OCI-LY7 (cell line): ENCODE measurements around the gene CPA1. TPM values are rescaled to one million over a fixed set of nuclear protein-coding genes. Genes with fewer than 3 reads are reported as not detected.

Experiments used
- Bru-seq: library from RNA; stranded (reverse); fragments of 400-500 nt; gene quantifications from one replicate; lab custom pipeline; 2021; lab: Mats Ljungman, UMichigan
- BruChase-seq, 2 experiments: library from RNA; stranded (reverse); fragments of 400-500 nt; gene quantifications; one replicate each; lab custom pipeline; 2021; lab: Mats Ljungman, UMichigan
- BruUV-seq: library from RNA; stranded (reverse); fragments of 400-500 nt; replicated peaks from 2 replicates; lab custom pipeline; 2021; lab: Mats Ljungman, UMichigan
- CTCF ChIA-PET: fragments of 300-600 bp; sonication (Branson Sonifier 250); formaldehyde crosslinking; loops from one replicate; lab custom pipeline; 2022; ENCODE audit warnings: antibody characterized with exemption; ENCODE audit not compliant: unreplicated experiment; lab: Charles Lee
- POLR2A ChIA-PET: fragments of 300-600 bp; sonication (Branson Sonifier 250); formaldehyde crosslinking; loops from one replicate; lab custom pipeline; 2022; ENCODE audit warnings: antibody characterized with exemption; lab: Charles Lee
- DNase-seq: peaks from one replicate; pipeline ENCODE4 v3.0.0-alpha.2; 2015; ENCODE audit warnings: low spot score
- H2AFZ ChIP-seq: fragments of 200-600 bp; sonication (generic), shearing (Covaris generic); 2 replicates; pipeline ENCODE4 v1.6.1; 2014; ENCODE audit warnings: mild to moderate bottlenecking, antibody characterized with exemption, low read length, moderate library complexity
- H3K27ac ChIP-seq: fragments of 200-600 bp; sonication (generic); 2 replicates; pipeline ENCODE4 v1.5.1; 2014; ENCODE audit warnings: mixed run types, low read depth, mild to moderate bottlenecking, moderate library complexity, low read length, inconsistent platforms; ENCODE audit not compliant: poor library complexity, severe bottlenecking
- H3K36me3 ChIP-seq: fragments of 200-600 bp; sonication (generic); 2 replicates; pipeline ENCODE4 v1.6.1; 2014; ENCODE audit warnings: mild to moderate bottlenecking, antibody characterized with exemption, low read length, moderate library complexity, mixed read lengths; ENCODE audit not compliant: insufficient read depth
- H3K4me1 ChIP-seq: fragments of 200-600 bp; sonication (generic); 2 replicates; pipeline ENCODE4 v1.5.1; 2014; ENCODE audit warnings: mild to moderate bottlenecking, low read length; ENCODE audit not compliant: insufficient read depth, poor library complexity, severe bottlenecking
- H3K4me2 ChIP-seq: fragments of 200-600 bp; sonication (generic); 2 replicates; pipeline ENCODE4 v1.6.1; 2014; ENCODE audit warnings: mild to moderate bottlenecking, low read length
- H3K4me3 ChIP-seq: fragments of 200-600 bp; sonication (generic); 2 replicates; pipeline ENCODE4 v1.5.1; 2014; ENCODE audit warnings: mild to moderate bottlenecking, low read depth, low read length; ENCODE audit not compliant: poor library complexity, severe bottlenecking
- H3K79me2 ChIP-seq: fragments of 200-600 bp; sonication (generic); 2 replicates; pipeline ENCODE4 v1.6.1; 2016; ENCODE audit warnings: low read depth, mild to moderate bottlenecking, low read length, moderate library complexity, mixed read lengths; ENCODE audit not compliant: insufficient read depth
- H3K9me2 ChIP-seq: fragments of 200-600 bp; sonication (generic); 2 replicates; pipeline ENCODE4 v1.6.1; 2016; ENCODE audit warnings: mild to moderate bottlenecking, low read length, mixed read lengths; ENCODE audit not compliant: insufficient read depth
- H3K9me3 ChIP-seq: fragments of 200-600 bp; sonication (generic); 2 replicates; pipeline ENCODE4 v1.6.1; 2014; ENCODE audit warnings: mild to moderate bottlenecking, mixed run types, low read length, mixed read lengths
- H4K20me1 ChIP-seq: fragments of 200-600 bp; sonication (generic); 2 replicates; pipeline ENCODE4 v1.6.1; 2014; ENCODE audit warnings: mild to moderate bottlenecking, antibody characterized with exemption, low read length, moderate library complexity, mixed read lengths; ENCODE audit not compliant: insufficient read depth
- CTCF ChIP-seq: fragments of 200-600 bp; sonication (generic); conservative IDR thresholded peaks from 2 replicates; pipeline ENCODE4 v1.5.1; 2014; ENCODE audit warnings: mild to moderate bottlenecking, antibody characterized with exemption, low read length, moderate library complexity, mixed read lengths
- EZH2phosphoT487 ChIP-seq: fragments of 200-600 bp; sonication (generic); IDR thresholded peaks from 2 replicates; pipeline ENCODE4 v1.6.1; 2018; ENCODE audit warnings: low read depth, borderline replicate concordance, mild to moderate bottlenecking, mixed run types, antibody characterized with exemption, low read length, moderate library complexity, mixed read lengths
- intact Hi-C: fragments of 100-400 bp; cut with micrococcal nuclease; formaldehyde crosslinking; loops from one replicate; pipeline ENCODE4 v1.10.0; 2022; ENCODE audit not compliant: unreplicated experiment
- long read RNA-seq: library from polyadenylated mRNA; stranded (forward); transcript quantifications from one replicate; pipeline ENCODE4 v2.0.0, GENCODE V29; 2022
- total RNA-seq, 2 experiments: library from RNA; depleted of rRNA in 1 of 2; stranded (reverse); fragments of >200 nt in 1 of 2; shearing (Covaris generic) in 1 of 2; gene quantifications; 2 replicates each; pipeline ENCODE4 v1.2.3, GENCODE V29; 2014 to 2022

The CPA1 gene
- not detected in 2 replicates for total RNA-seq (2014; rRNA removed; shearing (Covaris generic))
- not detected in 2 replicates for total RNA-seq (2022)
- not detected for Bru-seq, nascent RNA
- not detected for BruChase-seq, experiment 1, labeled RNA remaining after a 6-hour chase
- not detected for BruChase-seq, experiment 2, labeled RNA remaining after a 2-hour chase
- long read RNA-seq: 0 reads

GRCh38 chr7:130379921-130380860 is at the start of gene CPA1:
TSS of gene CPA1 (plus strand) at chr7:130380494. CDS start at chr7:130380521, 27 bp downstream.
- peaks cover 4% of the 10 kb centered on the region; the same call in 1 of the 2 replicates for H3K9me3 ChIP-seq
- ChIA-PET POLR2A (no interaction called here), CTCF (no interaction called here)
- H4K20me1 ChIP-seq: no peaks in the 10 kb centered on the region
- H3K79me2 ChIP-seq: no peaks in the 10 kb centered on the region
- no peak for DNase-seq
- H3K4me3 ChIP-seq: no peak within 1 kb of the TSS
- H3K4me2 ChIP-seq: no peak within 1 kb of the TSS
- no peak within 1 kb of the TSS for H2AFZ ChIP-seq
- intact Hi-C loops: no loop called here
- H3K36me3 ChIP-seq: no peaks in the 10 kb centered on the region
- no peak for TF ChIP-seq EZH2phosphoT487
- BruUV-seq: no TSS peak
- H3K4me1 ChIP-seq: no peaks in the 10 kb centered on the region
- no peaks in the 10 kb centered on the region for H3K9me2 ChIP-seq
- H3K27ac ChIP-seq: no peak within 1 kb of the TSS

GRCh38 chr7:130332259-130333053 is 47.8 kb upstream of the CPA1 start:
- Histone ChIP-seq H4K20me1 (no peaks in the 10 kb centered on the region), H3K9me2 (no peaks in the 10 kb centered on the region), H3K79me2 (no peaks in the 10 kb centered on the region), H3K4me3 (no peak overlapping the region), H3K4me2 (no peak overlapping the region), H3K4me1 (no peaks in the 10 kb centered on the region), H3K36me3 (no peaks in the 10 kb centered on the region), H2AFZ (no peak overlapping the region), H3K27ac (no peak overlapping the region), H3K9me3 (no peaks in the 10 kb centered on the region)
- TF ChIP-seq CTCF (no peak), EZH2phosphoT487 (no peak)
- BruUV-seq: no TSS peak
- DNase-seq: no peak
- intact Hi-C loops: no loop called here
- ChIA-PET CTCF (no interaction called here), POLR2A (interaction anchor here (0.7 kb wide), 1 partner anchor 12 kb away, joined by 3 read pairs; the partner anchor contains the start of gene CPA5)

GRCh38 chr7:130333832-130334231 is 46.5 kb upstream of the CPA1 start:
- TF ChIP-seq CTCF: no peak
- no peak for TF ChIP-seq EZH2phosphoT487
- DNase-seq: no peak
- POLR2A ChIA-PET: interaction anchor here (0.6 kb wide), 1 partner anchor 305 kb away, joined by 3 read pairs; no protein-coding TSS in a partner anchor
- Histone ChIP-seq H3K9me2 (no peaks in the 10 kb centered on the region), H2AFZ (no peak overlapping the region), H3K9me3 (no peaks in the 10 kb centered on the region), H3K4me2 (no peak overlapping the region), H4K20me1 (no peaks in the 10 kb centered on the region), H3K4me1 (no peaks in the 10 kb centered on the region), H3K27ac (no peak overlapping the region), H3K79me2 (no peaks in the 10 kb centered on the region), H3K4me3 (no peak overlapping the region), H3K36me3 (no peaks in the 10 kb centered on the region)
- intact Hi-C loops: no loop called here
- CTCF ChIA-PET: no interaction called here
- no TSS peak for BruUV-seq
